GM21360 (cell line): ENCODE data around the gene NAA35.
"Not testable (repeated sequence)": the region's sequence is repeated elsewhere in the genome, so short reads cannot be mapped to it uniquely, and the experiment has no call there.

Experiments
- ATAC-seq: cut with Tn5 transposase; IDR thresholded peaks from one replicate; pipeline ENCODE4 v1.9.1; 2021; ENCODE audit warnings: mild to moderate bottlenecking, moderate library complexity; ENCODE audit not compliant: unreplicated experiment

The NAA35 gene

GRCh38 chr9:86022687-86023266 is 81.8 kb downstream of the NAA35 start:
- no peak for ATAC-seq

GRCh38 chr9:86027767-86028166 is 86.8 kb downstream of the NAA35 start:
- no peak for ATAC-seq

GRCh38 chr9:86034863-86035734 is 94.2 kb downstream of the NAA35 start:
- no peak for ATAC-seq

- no peak for ATAC-seq
Observed at GRCh38 chr9:86035827-86036440, 95.0 kb downstream of the NAA35 start.

- ATAC-seq = no peak
Observed at GRCh38 chr9:86036555-86036954, 95.6 kb downstream of the NAA35 start.

GRCh38 chr9:86039991-86040860 is 99.3 kb downstream of the NAA35 start:
- ATAC-seq = no peak

GRCh38 chr9:86040861-86041155 is 99.9 kb downstream of the NAA35 start:
- ATAC-seq = no peak

GRCh38 chr9:86041311-86041741 is 100.4 kb downstream of the NAA35 start:
- no peak for ATAC-seq

- no peak for ATAC-seq
Observed at GRCh38 chr9:86042199-86042978, 101.4 kb downstream of the NAA35 start.

GRCh38 chr9:86043586-86043985 is 102.6 kb downstream of the NAA35 start:
- ATAC-seq = no peak

GRCh38 chr9:86043999-86044398 is 103.1 kb downstream of the NAA35 start:
- ATAC-seq = no peak

- no peak for ATAC-seq
Observed at GRCh38 chr9:86045654-86046053, 104.7 kb downstream of the NAA35 start.

GRCh38 chr9:86046071-86046636 is 105.2 kb downstream of the NAA35 start:
- ATAC-seq = no peak

- no peak for ATAC-seq
Observed at GRCh38 chr9:86046930-86047341, 106.0 kb downstream of the NAA35 start.

GRCh38 chr9:86047361-86047760 is 106.4 kb downstream of the NAA35 start:
- no peak for ATAC-seq

- ATAC-seq = not testable (repeated sequence)
Observed at GRCh38 chr9:86048018-86048742, 107.2 kb downstream of the NAA35 start.

- ATAC-seq = no peak
Observed at GRCh38 chr9:86052556-86053468, 111.9 kb downstream of the NAA35 start.

- ATAC-seq = no peak
Observed at GRCh38 chr9:86054695-86055094, 113.7 kb downstream of the NAA35 start.
